Thoracic aorta (tissue), 2 donors: ENCODE measurements around the gene SLC35F6. TPM values are rescaled to one million over a fixed set of nuclear protein-coding genes. Genes with fewer than 3 reads are reported as not detected.

Source experiments
- ATAC-seq: fragments of 150-250 bp; one replicate; pipeline ENCODE4 v1.8.0; 2017; ENCODE audit warnings: low read depth; ENCODE audit not compliant: insufficient number of reproducible peaks, low FRiP score
- DNase-seq: peaks from one replicate; pipeline ENCODE4 v3.0.0-alpha.2; 2020; ENCODE audit warnings: low spot score
- H3K27ac ChIP-seq, 2 donors: fragments of 200-600 bp; sonication (generic); 1 replicate in 1 of 2; 2 replicates in 1 of 2; pipeline ENCODE4 v1.5.1; 2016; ENCODE audit warnings: mild to moderate bottlenecking in 2 of 2, moderate library complexity in 2 of 2
- H3K27me3 ChIP-seq: fragments of 200-600 bp; sonication (generic); replicated peaks from 2 replicates; pipeline ENCODE4 v1.6.0; 2016; ENCODE audit warnings: mild to moderate bottlenecking; ENCODE audit not compliant: insufficient read depth
- H3K36me3 ChIP-seq: fragments of 200-600 bp; sonication (generic); one replicate; pipeline ENCODE4 v1.5.1; 2016
- H3K4me1 ChIP-seq, 2 donors: fragments of 200-600 bp; sonication (generic); 1 replicate in 1 of 2; 2 replicates in 1 of 2; pipeline versions ENCODE4 v1.5.1 to v1.6.0; 2016; ENCODE audit warnings: low read depth in 2 of 2, mild to moderate bottlenecking in 1 of 2; ENCODE audit not compliant: control insufficient read depth in 1 of 2
- H3K4me3 ChIP-seq: fragments of 200-600 bp; sonication (generic); 2 replicates; pipeline ENCODE4 v1.5.1; 2016; ENCODE audit warnings: mild to moderate bottlenecking
- H3K9me3 ChIP-seq: fragments of 200-600 bp; sonication (generic); 2 replicates; pipeline ENCODE4 v1.5.1; 2016
- CTCF ChIP-seq: fragments of 200-600 bp; sonication (generic); IDR thresholded peaks from one replicate; pipeline ENCODE4 v1.5.1; 2019; ENCODE audit warnings: antibody characterized with exemption
- total RNA-seq, 2 donors: library from RNA; depleted of rRNA; stranded (reverse); fragments of >200 nt; gene quantifications; one replicate each; pipeline versions ENCODE4 v1.1.0 to v1.2.3, GENCODE V29; 2016

SLC35F6 gene
- total RNA-seq, 2 donors from 2014 or later: 43.7 to 44.5 TPM

- DNase-seq (no peak), ATAC-seq (no peak)
- no peak for TF ChIP-seq CTCF
- Histone ChIP-seq H3K27me3 (no peaks in the 10 kb centered on the region), H3K4me1 (peaks cover 0 to 18% of the 10 kb centered on the region in 2 donors), H3K36me3 (no peaks in the 10 kb centered on the region), H3K9me3 (no peaks in the 10 kb centered on the region), H3K4me3 (no peak overlapping the region), H3K27ac (no peak overlapping the region)
Measured at GRCh38 chr2:26737221-26737620, 26.9 kb upstream of the SLC35F6 start.

GRCh38 chr2:26738481-26738880, 25.6 kb upstream of the SLC35F6 start:
- no peak for DNase-seq
- H3K9me3 ChIP-seq: no peaks in the 10 kb centered on the region
- H3K27ac ChIP-seq: no peak overlapping the region
- H3K27me3 ChIP-seq: no peaks in the 10 kb centered on the region
- H3K4me3 ChIP-seq: no peak overlapping the region
- peaks cover 0 to 18% of the 10 kb centered on the region in 2 donors for H3K4me1 ChIP-seq
- no peaks in the 10 kb centered on the region for H3K36me3 ChIP-seq
- TF ChIP-seq CTCF: no peak
- no peak for ATAC-seq

GRCh38 chr2:26739514-26739913, 24.6 kb upstream of the SLC35F6 start:
- no peaks in the 10 kb centered on the region for H3K27me3 ChIP-seq
- H3K4me1 ChIP-seq: peaks cover 0 to 18% of the 10 kb centered on the region in 2 donors
- H3K9me3 ChIP-seq: no peaks in the 10 kb centered on the region
- TF ChIP-seq CTCF: no peak
- H3K36me3 ChIP-seq: no peaks in the 10 kb centered on the region
- DNase-seq (no peak), ATAC-seq (no peak)
- no peak overlapping the region for H3K4me3 ChIP-seq
- no peak overlapping the region for H3K27ac ChIP-seq

- TF ChIP-seq CTCF: no peak
- ATAC-seq (no peak), DNase-seq (no peak)
- Histone ChIP-seq H3K4me1 (peaks cover 0 to 11% of the 10 kb centered on the region in 2 donors), H3K4me3 (no peak overlapping the region), H3K9me3 (no peaks in the 10 kb centered on the region), H3K27me3 (no peaks in the 10 kb centered on the region), H3K36me3 (no peaks in the 10 kb centered on the region), H3K27ac (no peak overlapping the region)
Measured at GRCh38 chr2:26740346-26740745, 23.7 kb upstream of the SLC35F6 start.

GRCh38 chr2:26740890-26741302, 23.2 kb upstream of the SLC35F6 start:
- ATAC-seq: no peak
- no peak for TF ChIP-seq CTCF
- no peak overlapping the region for H3K27ac ChIP-seq
- H3K27me3 ChIP-seq: no peaks in the 10 kb centered on the region
- no peaks in the 10 kb centered on the region for H3K9me3 ChIP-seq
- H3K4me3 ChIP-seq: no peak overlapping the region
- peaks cover 0 to 11% of the 10 kb centered on the region in 2 donors for H3K4me1 ChIP-seq
- H3K36me3 ChIP-seq: no peaks in the 10 kb centered on the region
- no peak for DNase-seq
